Inflammatory macrophage treated with lipopolysaccharide for 4 hours (primary cell): Measurements from ENCODE around the gene RGS11.

Experiments used
- DNase-seq: peaks from one replicate; pipeline ENCODE4 v3.0.0-alpha.2; 2020

RGS11 gene

DNA sequence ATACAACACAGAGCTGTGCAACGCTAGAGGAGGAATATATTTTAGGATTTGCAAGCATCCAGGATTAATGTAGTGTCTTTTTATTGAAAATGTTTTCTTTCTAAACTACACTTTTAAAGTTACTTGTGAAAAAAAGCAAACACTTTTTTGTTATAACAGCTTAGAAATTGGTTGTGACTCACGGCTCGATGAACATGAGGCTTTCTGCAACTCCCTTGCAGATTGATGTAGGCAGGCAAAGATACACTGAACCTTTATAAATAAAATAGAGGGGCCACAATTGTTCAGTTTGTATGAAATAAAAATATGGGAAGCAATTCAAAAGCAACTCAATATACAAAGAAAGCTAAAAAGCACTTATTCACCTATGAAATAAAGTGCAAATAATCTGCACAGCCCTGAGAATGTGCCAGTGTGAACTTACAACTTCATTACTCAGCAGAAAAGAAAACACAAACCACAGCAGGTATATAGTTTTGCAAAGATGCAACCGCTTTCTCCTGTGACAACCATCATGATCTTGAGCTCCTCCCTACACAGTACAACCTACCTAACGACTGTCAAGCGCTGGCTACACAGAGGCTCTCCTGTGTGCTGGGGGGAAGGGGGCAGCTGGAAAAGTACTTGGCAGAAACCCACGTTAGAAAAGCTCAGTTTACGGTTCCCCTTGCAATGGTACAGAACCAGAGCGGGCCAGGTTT is 47.4 kb downstream of the RGS11 start:
- no peak for DNase-seq

DNA sequence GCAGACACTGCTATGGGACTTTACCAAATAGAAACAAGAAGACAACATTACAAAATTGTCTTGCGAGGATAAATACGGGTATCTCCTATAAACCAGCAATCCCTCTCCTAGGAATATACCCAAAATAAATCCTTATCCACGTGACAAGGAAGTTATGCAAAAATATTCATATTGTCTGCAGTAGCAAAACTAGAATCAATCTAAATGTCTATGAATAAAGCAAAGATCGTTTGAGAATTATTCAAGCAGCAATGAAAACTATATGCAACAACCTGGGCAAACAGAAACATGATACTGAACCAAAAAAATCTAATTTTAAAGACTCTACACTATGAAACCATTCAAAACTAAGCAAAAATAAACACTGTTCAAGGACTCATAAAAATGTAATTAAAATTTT is 55.7 kb downstream of the RGS11 start:
- DNase-seq = no peak
